ENCODE data around the gene TAAR2.

- no peak for TF ChIP-seq CTCF (IDR thresholded peaks at IDR 0.05 in 4 of 5, conservative IDR thresholded peaks at IDR 0.05 in 1 of 5)
- TF ChIP-seq POLR2A (IDR thresholded peaks at IDR 0.05) = no peak
Observed at GRCh38 chr6:132659082-132659481, 35.0 kb upstream of the TAAR2 start, which contains the start of gene TAAR1.

Data from gastrocnemius medialis (tissue), 4 donors.